ENCODE measurements around the gene CTIF.
A peak's percentile ranks its signal among the peaks of the same experiment; 100 is the strongest.

Gene CTIF

GRCh38 chr18:48689548-48689947 lies 150.7 kb downstream of the CTIF start:
- DNase-seq: no peak

GRCh38 chr18:48690494-48690893 lies 151.7 kb downstream of the CTIF start:
- no peak for DNase-seq

DNA sequence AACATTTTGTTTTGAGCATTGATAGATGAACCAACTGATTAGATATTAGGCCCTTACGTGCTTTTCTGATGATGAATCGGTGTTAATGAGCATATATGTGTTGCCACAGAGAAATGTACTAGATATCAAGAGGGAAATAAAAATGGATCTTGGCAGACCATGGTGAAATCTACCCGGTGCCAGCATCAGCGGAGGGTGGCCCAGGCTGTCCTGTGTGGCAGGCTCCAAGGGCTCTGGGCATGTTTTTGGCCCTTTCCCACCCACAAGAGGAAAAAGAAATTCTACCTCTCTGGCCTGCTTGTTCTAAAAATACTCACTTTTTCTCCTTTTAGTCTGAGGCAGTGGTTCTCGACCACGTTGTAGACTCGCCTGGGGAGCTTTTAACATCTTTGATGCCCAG lies 154.2 kb downstream of the CTIF start:
- DNase-seq: no peak

GRCh38 chr18:48693625-48694262 lies 154.9 kb downstream of the CTIF start:
- DNase-seq: peak; percentile 19

DNA sequence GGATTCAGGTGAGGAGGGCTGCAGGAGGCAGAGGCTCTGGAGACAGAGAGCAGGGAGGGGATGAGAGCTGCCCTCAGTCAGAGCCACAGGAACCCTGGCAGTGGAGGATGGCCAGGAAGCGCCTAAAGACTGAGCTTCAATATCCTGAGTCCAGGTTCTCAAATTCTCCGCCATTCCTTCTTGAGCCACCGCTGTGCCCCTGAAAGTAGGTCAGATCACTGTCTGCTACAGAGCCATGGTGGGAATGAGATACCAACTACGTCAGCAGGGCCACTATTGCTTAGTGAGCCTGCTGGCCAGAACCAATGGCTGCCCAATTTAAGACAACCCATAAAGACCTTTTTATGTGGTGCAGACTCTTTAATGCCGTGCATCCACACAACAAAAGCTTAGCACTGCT lies 155.5 kb downstream of the CTIF start:
- no peak for DNase-seq

DNA sequence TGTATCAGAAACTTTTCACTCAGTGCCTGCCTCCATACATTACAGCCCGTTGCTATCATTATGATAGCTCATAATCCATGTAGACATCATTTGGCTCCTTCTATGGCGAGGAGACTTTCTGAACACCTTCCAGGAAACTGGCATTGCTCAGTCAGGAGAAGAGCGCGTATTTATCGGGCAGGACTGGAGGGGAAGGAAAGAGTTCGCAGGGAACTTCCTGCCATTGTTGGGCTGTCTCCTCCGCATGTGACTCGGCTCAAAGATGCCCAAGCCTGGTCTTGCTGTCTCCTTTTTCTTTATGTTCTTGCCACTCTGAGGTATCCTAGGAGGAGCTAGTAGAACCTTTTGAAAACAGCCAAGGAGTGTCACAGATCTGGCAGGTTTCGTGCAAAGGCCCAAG lies 156.8 kb downstream of the CTIF start:
- no peak for DNase-seq

GRCh38 chr18:48696218-48696617 lies 157.4 kb downstream of the CTIF start:
- no peak for DNase-seq

GRCh38 chr18:48697441-48697840 lies 158.6 kb downstream of the CTIF start:
- DNase-seq: no peak

DNA sequence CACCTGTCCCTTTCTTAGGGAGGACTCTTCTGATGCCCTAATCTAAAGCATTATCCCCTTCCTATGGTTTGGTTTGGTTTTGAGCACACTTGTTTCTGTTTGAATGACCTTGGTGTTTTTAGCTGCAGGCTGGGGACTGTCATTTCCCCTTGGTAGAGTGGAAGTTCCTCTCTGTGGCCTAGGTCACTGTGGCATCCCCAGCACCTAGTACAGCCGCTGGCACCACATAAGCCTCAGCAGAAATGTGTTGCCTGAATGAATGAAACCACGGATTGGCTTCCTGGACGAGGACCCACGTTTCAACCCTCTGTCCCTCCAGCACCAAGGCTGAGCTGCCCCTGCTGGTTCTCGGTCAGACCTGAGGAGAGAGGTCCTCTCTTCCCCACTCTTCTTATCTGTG lies 159.9 kb downstream of the CTIF start:
- DNase-seq: no peak

DNA sequence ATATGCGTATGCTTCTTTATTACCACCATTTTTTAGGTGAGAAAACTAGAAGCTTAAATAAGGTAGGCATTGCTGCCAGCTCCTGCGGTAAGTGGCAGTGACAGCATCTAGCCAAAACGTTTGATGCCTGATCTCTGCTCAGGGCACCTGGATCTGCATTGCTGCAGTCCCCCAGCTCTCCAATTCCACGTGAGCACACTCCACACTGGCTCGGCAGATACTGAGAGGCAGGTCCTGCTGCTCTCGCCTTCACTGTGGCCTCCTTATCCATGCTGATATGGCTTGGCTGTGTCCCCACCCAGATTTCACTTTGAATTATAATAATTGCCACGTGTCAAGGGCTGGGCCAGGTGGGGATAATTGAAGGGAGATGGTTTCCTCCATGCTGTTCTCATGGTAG lies 160.9 kb downstream of the CTIF start:
- no peak for DNase-seq

- no peak for DNase-seq
Observed at GRCh38 chr18:48700446-48700845, 161.6 kb downstream of the CTIF start.

- no peak for DNase-seq
Observed at GRCh38 chr18:48702346-48703027, 163.7 kb downstream of the CTIF start.

DNA sequence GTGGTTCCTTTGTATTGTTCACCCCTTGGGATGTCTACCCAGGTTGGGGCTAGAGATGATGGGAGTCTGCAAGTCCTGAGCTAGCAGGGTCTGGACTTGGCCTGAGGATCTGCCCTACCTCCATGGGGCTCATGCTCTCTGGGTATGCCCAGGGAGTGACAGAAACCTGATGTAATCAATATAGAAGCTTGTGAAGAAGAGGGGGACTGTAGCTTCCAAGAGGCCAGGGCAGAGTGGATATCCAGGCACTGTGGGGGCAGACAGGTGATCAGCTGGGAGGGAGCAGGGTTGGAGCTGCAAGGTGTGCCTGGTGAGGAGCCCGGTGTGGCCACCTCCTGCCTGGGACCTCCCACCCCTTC lies 164.2 kb downstream of the CTIF start:
- no peak for DNase-seq

DNA sequence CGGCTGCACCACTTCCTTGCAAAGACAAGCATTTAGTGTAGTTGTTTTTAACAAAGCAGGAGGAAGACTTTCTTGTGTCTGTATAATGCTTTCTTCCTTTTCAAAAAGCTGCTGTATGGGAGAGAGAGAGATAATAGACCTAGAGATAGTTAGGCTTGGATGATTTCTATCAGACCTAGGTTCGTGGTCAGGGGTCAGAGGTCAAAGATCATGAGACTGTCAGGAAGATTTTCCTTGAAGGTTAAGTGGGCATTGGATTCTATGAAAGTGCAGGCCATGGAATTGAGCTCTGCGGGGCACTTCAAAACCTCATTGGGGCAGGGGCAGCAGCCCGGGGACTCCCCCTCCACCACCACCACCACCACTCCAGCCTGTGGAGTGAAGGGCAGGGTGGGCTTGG lies 164.6 kb downstream of the CTIF start:
- no peak for DNase-seq

- DNase-seq: no peak
Observed at GRCh38 chr18:48705043-48705442, 166.2 kb downstream of the CTIF start.

DNA sequence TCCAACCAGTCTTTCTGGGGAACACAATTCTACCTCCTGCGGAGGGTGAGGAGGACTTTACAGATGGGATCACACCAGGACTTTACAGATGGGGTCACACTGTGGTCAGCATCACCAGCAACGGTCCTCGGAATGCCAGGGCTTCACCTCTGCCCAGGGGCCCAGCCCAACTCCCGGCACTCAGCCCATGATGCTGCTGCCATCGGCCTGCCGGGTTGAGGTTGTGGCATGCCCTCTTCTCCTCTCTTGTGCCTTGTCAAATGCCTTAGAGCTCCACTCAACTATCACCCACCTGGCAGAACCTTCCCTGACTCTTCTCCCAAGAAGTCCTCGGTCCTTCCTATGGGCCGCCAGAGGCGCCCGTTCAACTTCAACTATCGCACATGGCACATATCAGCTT lies 166.7 kb downstream of the CTIF start:
- no peak for DNase-seq

DNA sequence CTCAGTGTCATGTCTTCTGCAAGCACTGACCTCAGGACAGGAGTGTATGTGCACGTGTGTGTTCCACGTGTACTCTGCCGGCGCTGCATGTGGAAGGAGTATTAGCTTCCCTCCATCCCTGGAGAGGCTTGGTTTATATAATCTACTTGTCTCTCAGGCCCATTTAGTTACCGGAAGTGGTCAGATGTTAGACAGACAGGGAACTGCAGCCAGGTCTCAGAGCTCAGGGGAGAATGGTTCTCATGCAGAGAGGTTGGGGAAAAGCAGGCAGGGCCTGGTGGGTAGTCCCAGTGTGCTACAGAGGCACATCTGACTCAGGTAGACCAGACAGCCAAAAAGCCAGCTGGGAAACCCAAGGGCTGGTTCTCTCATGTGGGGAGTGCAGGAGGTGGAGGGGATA lies 167.9 kb downstream of the CTIF start:
- DNase-seq: no peak

DNA sequence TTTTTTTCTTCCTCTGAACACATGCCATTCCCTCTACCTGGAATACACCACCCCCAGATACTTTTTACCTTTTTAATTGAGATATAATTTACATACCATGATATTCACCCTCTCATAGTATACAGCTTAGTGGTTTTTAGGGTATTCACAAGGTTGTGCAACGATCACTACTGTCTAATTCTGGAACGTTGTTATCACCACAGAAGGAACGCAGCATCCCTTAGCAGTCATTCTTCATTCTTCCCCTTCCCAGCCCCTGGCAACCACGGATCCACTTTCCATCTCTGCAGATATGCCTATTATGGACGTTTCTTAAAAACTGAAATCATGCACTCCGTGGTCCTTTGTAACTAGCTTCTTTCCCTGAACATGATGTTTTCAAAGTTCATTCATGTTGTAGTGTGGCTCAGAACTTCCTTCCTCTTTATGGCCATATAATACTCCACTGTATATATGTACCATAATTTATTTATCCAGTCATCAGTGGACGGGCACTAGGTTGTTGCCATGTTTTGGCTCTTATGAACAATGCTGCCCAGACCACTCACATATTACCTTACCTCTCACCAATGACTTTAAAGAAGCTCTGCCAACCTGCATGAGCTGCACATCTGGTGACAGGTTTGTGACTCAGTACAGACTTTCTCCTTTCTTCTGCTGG lies 168.9 kb downstream of the CTIF start:
- no peak for DNase-seq

- no peak for DNase-seq
Observed at GRCh38 chr18:48708807-48709206, 170.0 kb downstream of the CTIF start.

- DNase-seq: no peak
Observed at GRCh38 chr18:48709371-48710062, 170.7 kb downstream of the CTIF start.

- peak; percentile 19 for DNase-seq
Observed at GRCh38 chr18:48711651-48712486, 173.0 kb downstream of the CTIF start.

DNA sequence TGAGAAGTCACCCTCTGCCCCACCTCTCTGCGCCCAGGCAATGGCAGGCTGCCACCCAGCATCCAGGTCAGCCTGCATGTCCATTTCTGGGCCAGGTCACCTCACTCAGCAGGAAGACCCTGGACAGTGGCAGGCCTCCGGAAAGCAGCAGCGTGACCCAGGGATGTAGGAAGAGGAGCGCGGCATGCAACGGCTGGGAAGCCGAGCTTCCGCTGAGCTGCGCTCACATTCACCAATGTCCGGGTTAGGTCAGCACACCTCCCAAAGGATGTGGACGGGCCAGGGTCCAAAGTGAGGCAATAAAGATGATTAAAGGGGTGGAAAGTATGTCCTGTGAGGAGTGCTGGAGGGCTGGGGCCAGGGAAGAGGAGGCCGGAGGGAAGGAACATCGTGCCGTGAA lies 174.5 kb downstream of the CTIF start:
- DNase-seq: no peak

- no peak for DNase-seq
Observed at GRCh38 chr18:48714873-48715272, 176.0 kb downstream of the CTIF start.

Data from NCI-H2171 treated with DMSO at 0.1 percent for 48 hours (cell line).